Measurements from ENCODE around the gene ZMYM5.
"Not testable (repeated sequence)": the region's sequence is repeated elsewhere in the genome, so short reads cannot be mapped to it uniquely, and the experiment has no call there.

The ZMYM5 gene

GRCh38 chr13:19818223-19818842 is 45.1 kb downstream of the ZMYM5 start:
- DNase-seq, result peak; percentile 14

DNA sequence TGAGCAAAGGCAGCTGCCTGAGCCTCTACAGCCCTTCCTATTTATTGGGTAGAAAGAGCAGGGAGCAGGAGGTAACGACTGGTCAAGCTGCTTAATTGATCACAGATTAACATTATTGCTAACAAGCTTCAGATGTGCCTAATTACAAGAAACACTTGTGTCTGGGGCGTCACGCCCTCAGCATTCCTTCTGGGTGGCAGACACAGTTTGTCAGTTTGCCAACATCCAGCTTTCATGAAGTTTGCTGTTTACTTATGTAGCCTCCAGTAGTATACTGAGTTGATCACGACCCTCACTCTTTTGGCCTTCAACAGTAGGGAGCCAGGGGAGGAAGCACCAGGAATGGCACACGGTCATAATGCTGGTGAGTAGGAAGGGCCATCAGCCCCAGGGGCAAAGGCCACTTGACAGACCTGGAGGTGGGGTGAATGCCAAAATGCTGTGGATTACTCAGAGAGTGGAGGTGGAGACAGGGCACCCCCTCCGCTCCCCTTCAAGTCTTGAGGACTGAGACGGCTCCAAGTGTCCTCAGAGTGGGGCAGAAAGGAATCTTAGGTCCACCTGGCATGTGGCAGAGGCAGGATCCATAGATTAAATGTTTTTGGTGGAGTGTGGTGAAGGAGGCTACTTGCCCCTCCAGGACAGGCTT is 45.8 kb downstream of the ZMYM5 start:
- no peak for DNase-seq

- DNase-seq, result no peak
Measured at GRCh38 chr13:19817106-19817505, 46.3 kb downstream of the ZMYM5 start.

DNA sequence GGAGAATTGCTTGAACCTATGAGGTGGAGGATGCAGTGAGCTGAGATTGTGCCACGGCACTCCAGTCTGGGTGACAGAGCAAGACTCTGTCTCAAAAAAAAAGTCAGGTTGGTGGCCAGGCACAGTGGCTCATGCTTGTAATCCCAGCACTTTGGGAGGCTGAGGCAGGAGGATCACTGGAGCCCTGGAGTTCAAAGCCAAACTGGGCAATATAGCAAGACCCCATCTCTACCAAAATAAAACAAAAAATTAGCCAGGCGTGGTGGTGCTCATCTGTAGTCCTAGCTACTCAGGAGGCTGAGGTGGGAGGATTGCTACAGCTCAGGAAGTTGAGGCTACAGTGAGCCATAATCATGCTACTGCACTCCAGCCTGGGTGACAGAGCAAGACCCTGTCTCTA is 47.6 kb downstream of the ZMYM5 start:
- DNase-seq, result not testable (repeated sequence)

GRCh38 chr13:19810996-19811881 is 52.2 kb downstream of the ZMYM5 start:
- DNase-seq, result no peak

DNA sequence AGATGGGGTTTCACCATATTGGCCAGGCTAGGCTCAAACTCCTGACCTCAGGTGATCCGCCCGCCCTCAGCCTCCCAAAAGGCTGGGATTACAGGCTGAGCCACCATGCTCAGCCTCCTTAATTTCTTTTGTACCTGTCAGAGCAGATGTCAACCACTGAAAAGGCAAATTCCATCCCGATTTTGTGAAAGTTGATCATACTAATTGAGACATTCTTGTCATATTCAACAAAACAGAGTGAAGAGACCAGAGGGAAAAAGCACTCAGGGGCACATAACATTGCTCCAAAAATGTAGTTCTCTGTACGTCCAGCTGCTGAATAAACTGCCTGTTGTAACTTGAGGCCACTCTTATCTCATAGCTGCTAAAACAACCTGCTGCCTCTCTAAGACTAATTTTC is 53.3 kb downstream of the ZMYM5 start:
- no peak for DNase-seq

DNA sequence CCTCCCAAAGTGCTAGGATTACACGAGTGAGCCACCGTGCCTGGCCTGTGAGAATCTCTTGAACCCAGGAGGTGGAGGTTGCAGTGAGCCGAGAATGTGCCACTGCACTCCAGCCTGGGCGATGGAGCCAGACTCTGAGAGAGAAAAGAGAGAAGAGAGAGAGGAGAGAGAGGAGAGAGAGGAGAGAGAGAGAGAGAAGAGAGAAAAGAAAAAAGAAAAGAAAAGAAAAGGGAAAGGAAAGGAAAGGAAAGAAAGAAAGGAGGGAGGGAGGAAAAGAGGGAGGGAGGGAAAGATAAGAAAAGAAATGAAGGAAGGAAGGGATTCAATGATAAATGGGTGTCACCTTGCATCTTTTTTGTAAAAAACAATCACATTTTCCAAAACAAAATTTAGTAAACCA is 57.7 kb downstream of the ZMYM5 start:
- no peak for DNase-seq

GRCh38 chr13:19795956-19796355 is 67.5 kb downstream of the ZMYM5 start:
- DNase-seq, result no peak

DNA sequence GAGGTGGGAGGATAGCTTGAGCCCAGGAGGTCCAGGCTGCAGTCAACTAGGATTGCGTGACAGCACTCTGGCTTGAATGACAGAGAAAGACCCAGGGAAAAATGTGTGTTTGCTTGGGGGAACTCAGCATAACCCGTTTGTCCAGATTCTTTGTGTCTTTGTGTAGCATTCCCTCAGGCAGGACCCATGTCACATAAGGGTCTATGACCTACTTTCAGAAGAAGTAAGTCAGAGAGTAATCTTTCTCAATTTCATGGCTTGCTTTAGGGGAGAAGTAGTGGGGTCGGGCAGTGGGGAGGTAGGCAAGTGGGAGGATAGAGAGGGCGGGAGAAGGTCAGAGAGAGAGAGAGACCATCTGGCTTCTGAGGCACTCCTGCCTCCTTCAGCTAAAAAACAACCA is 68.8 kb downstream of the ZMYM5 start:
- no peak for DNase-seq

- DNase-seq, result no peak
Measured at GRCh38 chr13:19791953-19792537, 71.4 kb downstream of the ZMYM5 start.

DNA sequence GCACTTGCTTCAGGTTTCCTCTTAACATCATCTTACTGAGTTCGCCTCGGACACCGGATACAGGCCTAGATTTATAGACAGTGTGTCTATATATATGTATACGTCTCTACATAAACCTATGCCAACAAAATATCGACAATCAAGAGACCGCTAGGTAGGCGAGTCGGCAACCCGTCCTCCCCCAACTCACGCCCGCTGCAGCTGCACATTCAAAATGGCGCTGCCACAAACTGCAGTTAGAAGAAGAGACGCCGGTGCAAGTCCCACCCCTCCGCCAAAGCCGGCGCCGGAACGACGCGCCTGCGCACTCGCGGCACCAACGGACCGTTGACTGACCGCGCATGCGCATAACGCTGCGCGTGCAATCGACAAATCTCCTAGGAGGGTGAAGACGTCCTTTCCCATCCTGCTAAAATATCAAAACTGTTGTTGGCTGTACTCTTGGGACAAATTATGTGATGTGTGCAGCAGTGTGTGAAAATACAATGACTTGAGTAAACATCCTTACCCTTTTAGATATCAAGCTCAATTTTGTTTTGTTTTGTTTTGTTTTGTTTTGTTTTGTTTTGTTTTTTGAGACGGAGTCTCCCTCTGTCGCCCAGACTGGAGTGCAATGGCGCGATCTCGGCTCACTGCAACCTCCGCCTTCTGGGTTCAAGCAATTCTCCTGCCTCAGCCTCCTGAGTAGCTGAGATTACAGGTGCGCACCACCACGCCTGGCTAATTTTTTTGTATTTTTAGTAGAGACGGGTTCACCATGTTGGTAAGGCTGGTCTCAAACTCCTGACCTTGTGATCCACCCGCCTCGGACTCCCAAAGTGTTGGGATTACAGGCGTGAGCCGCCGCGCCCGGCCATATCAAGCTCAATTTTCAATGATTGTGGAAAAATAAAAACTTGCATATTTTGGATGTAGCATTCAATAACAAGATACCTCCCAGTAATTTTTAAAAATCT is 80.4 kb downstream of the ZMYM5 start, which contains the start of gene PSPC1:
Gene PSPC1, minus strand, starts transcription at position 219 of the 956 bp plus-strand sequence. Its CDS starts 188 bp downstream, at position 31.
- DNase-seq, result peak; percentile 95

- peak; percentile 57 for DNase-seq
Measured at GRCh38 chr13:19782049-19782726, 81.3 kb downstream of the ZMYM5 start.

DNA sequence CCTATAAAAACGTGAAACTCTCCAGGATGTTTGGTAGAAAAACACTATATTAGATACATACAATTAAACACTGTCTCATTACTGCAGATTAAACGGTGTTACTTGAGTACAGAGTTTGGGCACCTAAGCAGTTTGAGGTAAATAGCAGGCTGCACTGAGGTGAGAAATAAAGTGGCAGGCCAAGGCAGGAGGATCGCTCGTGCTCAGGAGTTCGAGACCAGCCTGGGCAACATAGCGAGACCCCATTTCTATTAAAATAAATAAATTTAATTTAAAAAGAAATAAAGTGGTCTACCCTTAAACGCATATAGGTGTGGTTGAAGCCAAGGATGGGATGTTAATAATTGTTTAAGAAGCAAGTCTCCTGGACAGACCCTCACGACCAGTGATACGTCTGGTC is 81.9 kb downstream of the ZMYM5 start:
- DNase-seq, result no peak

DNA sequence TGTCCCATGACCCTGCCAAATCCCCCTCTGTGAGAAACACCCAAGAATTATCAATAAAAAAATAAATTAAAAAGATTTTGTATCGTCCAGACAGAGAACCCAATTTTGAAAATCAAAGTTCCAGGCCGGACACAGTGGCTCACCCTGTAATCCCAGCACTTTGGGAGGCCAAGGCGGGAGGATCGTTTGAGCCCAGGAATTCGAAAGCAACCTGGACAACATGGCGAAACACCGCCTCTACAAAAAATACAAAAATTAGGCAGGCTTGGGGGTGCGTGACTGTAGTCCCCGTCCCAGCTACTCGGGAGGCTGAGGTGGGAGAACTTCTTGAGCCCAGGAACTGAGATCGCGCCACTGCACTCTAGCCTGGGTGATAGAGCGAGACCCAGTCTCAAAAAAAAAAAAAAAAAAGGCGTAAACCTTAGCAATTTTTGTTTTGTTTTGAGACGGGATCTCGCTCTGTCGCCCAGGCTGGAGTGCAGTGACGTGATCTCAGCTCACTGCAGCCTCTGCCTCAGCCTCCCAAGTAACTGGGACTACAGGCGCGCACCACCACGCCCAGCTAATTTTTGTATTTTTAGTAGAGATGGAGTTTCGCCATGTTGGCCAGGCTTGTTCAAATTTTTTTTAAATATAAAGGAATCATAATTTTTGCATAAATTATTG is 82.6 kb downstream of the ZMYM5 start:
- not testable (repeated sequence) for DNase-seq
